Gastroesophageal sphincter (tissue), 4 donors: ENCODE data around the gene F3. TPM values are rescaled to one million over a fixed set of nuclear protein-coding genes. Genes with fewer than 3 reads are reported as not detected.

ENCODE experiments used
- ATAC-seq: fragments of 150-250 bp; one replicate; pipeline ENCODE4 v1.9.1; 2016; ENCODE audit warnings: mild to moderate bottlenecking, moderate library complexity
- H3K27ac ChIP-seq, 4 donors: fragments of 200-600 bp; sonication (generic) in 3 of 4; 1 replicate in 3 of 4; 2 replicates in 1 of 4; pipeline ENCODE4 v1.5.1; 2016 to 2019
- H3K27me3 ChIP-seq: fragments of 200-600 bp; sonication (generic); one replicate; pipeline ENCODE4 v1.5.1; 2019
- H3K36me3 ChIP-seq, 2 donors: fragments of 200-600 bp; sonication (generic); one replicate each; pipeline ENCODE4 v1.5.1; 2019; ENCODE audit warnings: control low read depth in 1 of 2
- H3K4me1 ChIP-seq, 3 donors: fragments of 200-600 bp; sonication (generic); 1 replicate in 2 of 3; 2 replicates in 1 of 3; pipeline ENCODE4 v1.5.1; 2016 to 2019; ENCODE audit warnings: control low read depth in 2 of 3
- H3K4me3 ChIP-seq, 2 donors: fragments of 200-600 bp; sonication (generic); one replicate each; pipeline ENCODE4 v1.5.1; 2019; ENCODE audit warnings: mild to moderate bottlenecking in 1 of 2, moderate library complexity in 1 of 2
- H3K9me3 ChIP-seq, 3 donors: fragments of 200-600 bp; sonication (generic); one replicate each; pipeline ENCODE4 v1.5.1; 2017 to 2019; ENCODE audit warnings: control low read depth in 2 of 3
- CTCF ChIP-seq, 4 experiments: fragments of 200-600 bp in 2 of 4; fragments of 450-650 bp in 2 of 4; sonication (generic) in 1 of 4; IDR thresholded peaks; one replicate each; pipeline ENCODE4 v1.5.1; 2017 to 2019; ENCODE audit warnings: antibody characterized with exemption in 4 of 4, mild to moderate bottlenecking in 2 of 4, moderate library complexity in 2 of 4
- EP300 ChIP-seq: sonication (generic); formaldehyde crosslinking; IDR thresholded peaks from one replicate; pipeline ENCODE4 v1.6.1; 2017; ENCODE audit warnings: antibody characterized with exemption, mild to moderate bottlenecking
- POLR2A ChIP-seq, 2 donors: fragments of 450-650 bp; IDR thresholded peaks; one replicate each; pipeline ENCODE4 v1.6.1; 2017; ENCODE audit warnings: antibody characterized with exemption in 2 of 2, mild to moderate bottlenecking in 2 of 2, moderate library complexity in 1 of 2
- POLR2AphosphoS5 ChIP-seq: sonication (generic); formaldehyde crosslinking; IDR thresholded peaks from one replicate; pipeline ENCODE4 v1.6.1; 2017; ENCODE audit warnings: antibody characterized with exemption
- WGBS, 2 donors: methylation state at CpG; one replicate each; pipeline ENCODE4 v1.1.5; 2018; ENCODE audit warnings: low coverage in 1 of 2; 5-methylcytosine and 5-hydroxymethylcytosine counted together
- total RNA-seq, 4 donors: library from RNA; depleted of rRNA; stranded (reverse); fragments of >200 nt; gene quantifications; one replicate each; pipeline ENCODE4 v1.1.0, GENCODE V29; 2016

The F3 gene
- total RNA-seq, 4 donors from 2014 or later, result 15.4 to 110 (median 19.0) TPM

- no peaks in the 10 kb centered on the region for H3K27me3 ChIP-seq
- H3K4me3 ChIP-seq, result no peak overlapping the region
- no peak for TF ChIP-seq POLR2A (IDR thresholded peaks at IDR 0.05)
- H3K27ac ChIP-seq, result no peak overlapping the region
- H3K36me3 ChIP-seq, result peaks cover 0 to 59% of the 10 kb centered on the region in 2 donors
- peaks cover 0 to 2% (median 0%) of the 10 kb centered on the region in 3 donors for H3K4me1 ChIP-seq
- no peaks in the 10 kb centered on the region for H3K9me3 ChIP-seq
- no peak for ATAC-seq
- 95 to 100% methylated on average over 2 to 6 of the region's 6 CpGs for WGBS, 2 donors
These were observed 9.9 kb downstream of the F3 start for GRCh38 chr1:94531664-94532063.

- H3K36me3 ChIP-seq, result peaks cover 0 to 49% of the 10 kb centered on the region in 2 donors
- ATAC-seq, result no peak
- H3K27me3 ChIP-seq, result no peaks in the 10 kb centered on the region
- H3K4me1 ChIP-seq, result peaks cover 0 to 2% (median 0%) of the 10 kb centered on the region in 3 donors
- no peaks in the 10 kb centered on the region for H3K9me3 ChIP-seq
- no peak overlapping the region for H3K4me3 ChIP-seq
- 81 to 84% methylated on average over 4 of the region's 4 CpGs for WGBS, 2 donors
- H3K27ac ChIP-seq, result no peak overlapping the region
- TF ChIP-seq CTCF (IDR thresholded peaks at IDR 0.05) (no peak), POLR2A (IDR thresholded peaks at IDR 0.05) (no peak), EP300 (no peak), POLR2AphosphoS5 (no peak)
These were observed 11.1 kb downstream of the F3 start for GRCh38 chr1:94530373-94530878.

GRCh38 chr1:94529416-94529815 lies 12.1 kb downstream of the F3 start:
- no peak overlapping the region for H3K4me3 ChIP-seq
- no peak for ATAC-seq
- TF ChIP-seq CTCF (IDR thresholded peaks at IDR 0.05) (no peak), POLR2A (IDR thresholded peaks at IDR 0.05) (no peak), POLR2AphosphoS5 (no peak), EP300 (no peak)
- no peak overlapping the region for H3K27ac ChIP-seq
- no peaks in the 10 kb centered on the region for H3K27me3 ChIP-seq
- peaks cover 0 to 2% (median 0%) of the 10 kb centered on the region in 3 donors for H3K4me1 ChIP-seq
- H3K36me3 ChIP-seq, result peaks cover 0 to 41% of the 10 kb centered on the region in 2 donors
- 88 to 95% methylated on average over 2 of the region's 2 CpGs for WGBS, 2 donors
- no peaks in the 10 kb centered on the region for H3K9me3 ChIP-seq

- no peak for TF ChIP-seq EP300
- no peak for TF ChIP-seq POLR2A (IDR thresholded peaks at IDR 0.05)
- no peak for TF ChIP-seq POLR2AphosphoS5
- ATAC-seq, result no peak
- H3K9me3 ChIP-seq, result no peaks in the 10 kb centered on the region
- no peak overlapping the region for H3K4me3 ChIP-seq
- no peaks in the 10 kb centered on the region for H3K27me3 ChIP-seq
- 87 to 100% methylated on average over 2 to 5 of the region's 5 CpGs for WGBS, 2 donors
- peaks cover 0 to 2% (median 0%) of the 10 kb centered on the region in 3 donors for H3K4me1 ChIP-seq
- H3K36me3 ChIP-seq, result peaks cover 0 to 37% of the 10 kb centered on the region in 2 donors
- no peak overlapping the region for H3K27ac ChIP-seq
These were observed 12.7 kb downstream of the F3 start for GRCh38 chr1:94528826-94529225.

- H3K27ac ChIP-seq, result no peak overlapping the region
- ATAC-seq, result no peak
These were observed 13.3 kb downstream of the F3 start for GRCh38 chr1:94528299-94528698.

More at GRCh38 chr1:94528299-94528698, 13.3 kb downstream of the F3 start:
- H3K27me3 ChIP-seq, result no peaks in the 10 kb centered on the region
- peaks cover 0 to 2% (median 0%) of the 10 kb centered on the region in 3 donors for H3K4me1 ChIP-seq
- no peaks in the 10 kb centered on the region for H3K9me3 ChIP-seq
- TF ChIP-seq POLR2A (IDR thresholded peaks at IDR 0.05), result no peak
- TF ChIP-seq EP300, result no peak
- TF ChIP-seq POLR2AphosphoS5, result no peak
- TF ChIP-seq CTCF (IDR thresholded peaks at IDR 0.05), result no peak
- WGBS, 2 donors, result 79 to 91% methylated on average over 1 of the region's 1 CpG
- H3K4me3 ChIP-seq, result no peak overlapping the region
- peaks cover 0 to 35% of the 10 kb centered on the region in 2 donors for H3K36me3 ChIP-seq
